ELR (cell line): Measurements from ENCODE around the gene UBXN10.

Experiments
- DNase-seq: peaks from one replicate; pipeline ENCODE4 v3.0.0-alpha.2; 2015; ENCODE audit warnings: low read depth

UBXN10 gene

GRCh38 chr1:20151906-20152598, 33.8 kb upstream of the UBXN10 start:
- DNase-seq: peak; percentile 74

DNA sequence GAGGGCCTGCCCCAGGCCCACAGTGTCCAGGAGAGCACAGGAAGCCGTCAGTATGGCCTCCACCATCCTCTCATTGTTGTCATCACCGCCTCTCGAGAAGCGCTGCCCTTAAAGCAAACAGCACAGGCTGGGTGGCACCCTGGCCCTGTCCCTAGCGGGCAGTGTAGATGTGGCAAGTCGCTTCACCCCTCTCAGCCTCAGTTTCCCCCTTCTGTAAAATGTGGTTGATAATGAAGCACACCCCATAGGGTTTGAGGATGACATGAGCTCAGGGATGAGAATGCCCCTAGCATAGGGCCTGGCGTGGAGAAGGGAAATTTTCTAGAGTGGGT, 33.3 kb upstream of the UBXN10 start:
- DNase-seq: no peak

DNA sequence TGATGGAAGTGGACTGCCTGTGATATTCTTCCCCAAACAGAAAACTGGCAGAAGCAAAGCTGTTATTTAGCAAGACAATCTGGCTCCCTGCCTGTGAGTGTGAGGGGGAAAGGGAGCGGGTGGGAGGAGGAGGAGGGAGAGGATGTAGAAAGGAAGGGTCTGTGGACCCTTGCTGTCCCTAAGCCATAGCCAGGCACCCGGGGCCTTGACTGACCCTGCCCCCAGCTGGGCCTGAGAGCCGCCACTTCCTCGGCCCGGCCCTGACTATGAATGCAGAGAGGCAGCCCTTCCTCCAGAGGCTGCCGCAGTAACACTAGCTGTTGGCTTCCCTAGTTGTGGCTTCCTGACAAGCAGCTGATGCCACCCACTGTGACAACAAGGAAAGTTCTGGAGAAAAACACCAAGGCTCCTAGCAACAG, 32.9 kb upstream of the UBXN10 start:
- DNase-seq: no peak

DNA sequence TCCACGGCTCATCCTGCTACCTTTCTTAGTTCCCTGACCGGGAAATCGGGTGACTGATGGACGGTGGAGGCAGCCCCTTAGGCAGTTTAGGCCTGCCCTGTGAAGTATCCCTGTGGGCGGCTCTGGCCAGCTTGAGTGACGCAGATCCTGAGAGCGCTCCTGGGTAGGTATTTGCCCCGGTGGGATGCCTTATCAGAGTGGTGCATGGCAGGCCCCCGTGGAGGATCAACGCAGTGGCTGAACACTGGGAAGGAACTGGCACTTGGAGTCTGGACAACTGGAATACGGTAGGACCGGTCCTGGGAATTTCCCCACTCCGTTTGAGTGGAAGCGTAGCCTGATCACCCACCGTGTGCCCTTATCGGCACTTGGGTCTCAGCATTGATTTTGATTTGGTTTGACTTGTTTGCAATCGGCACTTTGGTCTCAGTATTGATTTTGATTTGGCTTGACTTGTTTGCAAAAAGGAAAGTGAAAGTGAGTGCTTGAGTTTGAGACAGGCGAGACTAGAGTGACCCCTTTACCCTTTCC, 31.5 kb upstream of the UBXN10 start:
- DNase-seq: no peak

DNA sequence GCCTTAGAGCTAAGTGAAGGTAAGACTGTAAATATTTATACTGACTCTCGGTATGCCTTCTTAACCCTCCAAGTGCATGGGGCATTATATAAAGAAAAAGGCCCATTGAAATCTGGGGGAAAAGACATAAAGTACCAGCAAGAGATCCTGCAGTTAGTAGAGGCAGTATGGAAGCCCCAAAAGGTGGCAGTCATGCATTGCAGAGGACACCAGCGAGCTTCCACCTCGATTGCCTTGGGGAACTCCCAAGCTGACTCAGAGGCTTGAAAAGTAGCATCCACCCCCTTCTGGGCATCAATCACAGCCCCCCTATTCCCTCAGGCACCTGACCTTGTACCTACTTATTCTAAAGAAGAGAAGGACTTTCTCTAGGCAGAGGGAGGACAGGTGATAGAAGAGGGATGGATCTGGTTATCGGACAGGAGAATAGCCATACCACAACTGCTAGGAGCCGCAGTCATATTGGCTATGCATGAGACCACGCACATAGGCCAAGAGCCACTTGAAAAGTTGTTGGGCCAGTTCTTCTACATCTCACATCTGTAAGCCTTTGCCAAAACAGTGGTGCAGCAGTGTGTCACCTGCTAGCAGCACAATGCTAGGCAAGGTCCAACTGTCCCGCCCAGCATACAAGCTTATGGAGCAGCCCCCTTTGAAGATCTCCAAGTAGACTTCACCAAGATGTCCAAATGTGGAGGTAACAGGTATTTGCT, 27.4 kb upstream of the UBXN10 start:
- DNase-seq: no peak

GRCh38 chr1:20160034-20160433, 25.9 kb upstream of the UBXN10 start:
- DNase-seq: no peak

DNA sequence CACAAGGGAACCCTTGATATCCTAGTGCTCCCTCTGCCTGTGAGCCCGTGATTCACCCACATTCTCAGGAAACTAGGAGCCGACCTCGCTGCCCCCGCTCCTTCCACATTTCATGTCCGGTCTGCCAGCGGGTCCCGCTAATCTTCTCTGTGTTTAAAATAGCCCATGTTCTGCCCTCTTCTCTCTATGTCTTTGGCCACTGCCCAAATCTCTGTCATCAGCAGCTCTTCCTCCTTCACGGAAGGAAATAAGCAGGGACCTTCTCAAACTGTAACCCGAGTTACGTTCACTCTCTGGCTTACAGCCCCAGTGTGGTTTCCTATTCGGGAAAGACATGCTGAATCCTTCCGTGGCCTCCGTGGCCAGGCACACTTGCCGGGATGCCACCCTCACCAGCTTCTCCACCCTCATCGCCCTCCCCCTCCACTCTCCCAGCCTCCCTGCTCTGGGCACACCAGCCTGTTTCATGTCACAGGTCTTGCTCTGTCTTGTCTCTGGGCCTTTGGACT, 21.1 kb upstream of the UBXN10 start:
- DNase-seq: no peak

- DNase-seq: peak; percentile 34
Observed at GRCh38 chr1:20165522-20165951, 20.4 kb upstream of the UBXN10 start.

GRCh38 chr1:20166051-20166450, 19.8 kb upstream of the UBXN10 start:
- no peak for DNase-seq

GRCh38 chr1:20167126-20167525, 18.8 kb upstream of the UBXN10 start:
- no peak for DNase-seq

- DNase-seq: no peak
Observed at GRCh38 chr1:20168564-20169491, 17.1 kb upstream of the UBXN10 start.

GRCh38 chr1:20169932-20170331, 16.0 kb upstream of the UBXN10 start:
- DNase-seq: no peak

GRCh38 chr1:20172033-20172590, 13.8 kb upstream of the UBXN10 start:
- DNase-seq: no peak

DNA sequence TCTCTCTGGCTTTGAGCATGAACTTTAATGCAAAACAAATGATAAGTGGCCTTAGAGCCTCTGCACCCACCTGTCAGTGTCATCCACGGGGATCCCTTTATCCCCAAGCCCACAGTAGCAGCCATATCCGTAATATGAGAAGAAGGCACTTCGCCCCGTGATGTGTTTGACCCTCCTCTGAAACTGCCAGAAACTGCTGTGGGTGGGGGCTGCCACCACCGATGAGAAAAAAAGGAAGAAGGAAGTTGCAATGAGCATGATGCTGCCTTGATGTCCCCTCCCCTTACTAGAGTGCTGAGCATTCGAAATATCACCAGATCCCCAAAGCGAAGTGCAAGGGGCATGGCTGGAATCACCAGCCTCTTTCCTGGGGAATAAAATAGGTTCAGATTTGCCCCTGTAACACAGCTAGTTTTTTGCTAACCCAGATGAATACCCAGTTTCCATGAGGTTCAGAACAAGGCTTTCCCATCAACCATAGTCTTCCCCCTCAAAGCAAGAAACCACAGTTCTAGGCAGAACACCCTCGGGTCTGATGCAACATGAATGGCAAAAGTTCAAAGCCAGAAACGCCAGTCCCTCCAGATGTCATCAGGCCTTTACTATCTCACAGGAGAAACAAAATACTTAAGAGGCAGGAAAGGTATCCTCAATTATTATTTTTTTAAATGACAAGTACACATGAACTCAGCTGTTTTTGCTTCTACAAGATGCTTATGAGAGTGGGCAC, 10.8 kb upstream of the UBXN10 start:
- DNase-seq: no peak

- DNase-seq: no peak
Observed at GRCh38 chr1:20178634-20179370, 7.1 kb upstream of the UBXN10 start.

GRCh38 chr1:20179371-20180128, 6.3 kb upstream of the UBXN10 start:
- no peak for DNase-seq

DNA sequence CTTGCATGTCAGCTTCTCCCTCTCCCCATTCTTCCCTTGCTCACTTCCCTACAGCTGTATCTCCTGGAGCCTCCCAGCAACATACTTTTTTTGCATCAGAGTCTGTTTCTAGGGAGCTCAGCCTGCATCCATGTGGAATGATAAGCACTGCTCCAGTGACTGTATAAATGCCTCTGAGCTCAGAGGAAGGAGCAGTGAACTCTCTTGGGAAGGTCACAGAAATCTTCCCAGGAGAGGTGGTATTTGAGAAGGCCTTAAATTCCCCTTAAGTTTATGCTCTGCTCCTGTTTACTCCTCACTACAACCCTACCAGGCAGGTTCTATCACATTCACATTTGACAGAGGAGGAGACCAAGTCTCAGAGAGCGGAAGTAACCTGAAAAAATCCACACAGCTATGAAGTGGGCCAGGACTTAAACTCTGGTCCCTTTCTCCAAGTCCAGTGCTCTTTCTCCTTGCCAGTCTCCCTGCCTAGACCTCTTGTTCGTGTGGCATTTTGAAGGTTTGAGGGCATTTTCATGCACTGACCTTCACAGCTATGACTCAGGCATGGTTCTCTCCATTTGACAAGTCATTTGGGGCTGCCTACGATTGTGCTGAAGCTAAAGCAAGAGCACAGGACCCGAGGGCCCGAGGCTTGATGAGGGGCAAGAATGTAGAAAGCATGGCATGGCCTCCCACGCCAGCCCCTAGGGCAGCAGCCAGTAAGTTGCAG, 5.6 kb upstream of the UBXN10 start:
- DNase-seq: no peak

DNA sequence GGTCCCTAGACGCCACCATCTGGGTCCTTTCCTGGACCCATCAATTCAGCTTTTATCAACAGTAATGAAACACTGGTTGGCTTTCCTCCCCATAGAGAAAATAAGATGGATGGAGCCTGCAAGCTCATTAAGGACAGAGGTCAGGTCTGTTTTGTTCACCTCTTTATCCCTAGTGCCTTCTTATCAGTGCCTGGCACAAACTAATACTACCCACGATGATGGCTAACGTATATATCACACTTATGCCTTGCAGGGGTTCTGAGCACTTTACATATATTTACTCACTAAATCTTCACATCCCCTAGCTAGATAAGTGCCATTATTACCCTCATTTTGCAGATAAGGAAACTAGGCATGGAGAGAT, 5.1 kb upstream of the UBXN10 start:
- no peak for DNase-seq

GRCh38 chr1:20182415-20182814, 3.5 kb upstream of the UBXN10 start:
- no peak for DNase-seq
